Activated naive CD4-positive, alpha-beta T cell treated with Interleukin-2 at 50 U/mL for 16 hours (primary cell): ENCODE data around the gene DUSP18.
"Not testable (repeated sequence)": the region's sequence is repeated elsewhere in the genome, so short reads cannot be mapped to it uniquely, and the experiment has no call there.

ENCODE experiments used
- DNase-seq: peaks from one replicate; pipeline ENCODE4 v3.0.0-alpha.2; 2020

DUSP18 gene

GRCh38 chr22:30676565-30676964 is 8.9 kb upstream of the DUSP18 start:
- not testable (repeated sequence) for DNase-seq

GRCh38 chr22:30675436-30675835 is 7.8 kb upstream of the DUSP18 start:
- no peak for DNase-seq

DNA sequence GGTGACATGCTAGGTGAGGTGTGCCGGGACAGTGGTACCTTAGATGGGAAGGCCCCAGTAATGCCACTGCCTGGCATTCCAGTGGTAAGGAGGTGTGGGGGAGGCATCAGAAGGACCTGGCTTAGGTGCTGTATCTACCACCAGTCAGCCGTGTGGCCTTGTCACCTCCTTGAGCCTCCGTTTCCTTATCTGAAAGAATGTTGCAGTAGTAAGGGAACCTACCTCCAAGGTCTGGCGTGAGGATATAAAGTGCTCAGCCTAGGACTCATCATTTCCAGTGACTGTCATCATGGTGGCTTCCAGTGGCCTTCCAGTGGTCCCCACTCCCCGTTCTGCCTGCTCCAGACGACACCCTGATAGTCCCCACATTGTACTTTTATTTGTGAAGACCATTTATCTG is 6.8 kb upstream of the DUSP18 start:
- DNase-seq, result no peak

DNA sequence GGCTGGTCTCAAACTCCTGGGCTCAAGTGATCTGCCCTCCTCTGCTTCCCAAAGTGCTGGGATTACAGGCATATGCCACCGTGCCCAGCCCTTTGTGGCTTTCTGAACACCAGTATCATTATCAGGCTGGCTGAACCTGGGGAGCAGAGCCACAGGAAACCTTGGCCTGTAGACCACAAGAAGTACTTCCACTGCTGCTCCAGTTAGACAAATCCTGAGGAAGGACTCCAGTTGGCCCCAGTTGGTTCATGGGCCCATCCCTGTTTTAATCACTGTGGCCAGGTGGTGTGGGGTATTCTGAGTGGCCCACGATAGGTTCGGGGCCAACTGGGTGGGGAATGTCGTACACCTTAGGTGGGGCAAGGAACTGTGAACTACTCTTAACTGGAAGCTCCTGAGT is 5.5 kb upstream of the DUSP18 start:
- DNase-seq, result no peak

GRCh38 chr22:30671071-30671470 is 3.4 kb upstream of the DUSP18 start:
- no peak for DNase-seq

DNA sequence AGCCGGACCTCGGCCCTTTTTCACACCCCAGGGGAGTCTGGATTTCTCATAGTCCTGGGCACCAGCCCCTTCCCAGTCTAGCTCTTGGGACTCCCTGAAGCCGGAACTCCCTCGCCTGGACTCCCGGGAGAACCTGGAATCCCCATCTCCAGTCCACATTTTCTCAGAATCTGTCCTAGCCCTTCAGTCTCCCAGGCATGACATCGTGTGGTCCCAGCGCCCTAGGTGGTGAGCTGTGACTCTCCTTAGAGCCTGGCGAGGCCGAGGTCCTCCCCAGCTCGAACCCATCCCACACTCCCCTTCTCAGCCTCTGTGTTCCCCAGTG is 673 bp upstream of the DUSP18 start:
- no peak for DNase-seq

- no peak for DNase-seq
Observed at GRCh38 chr22:30667107-30667493, 575 bp downstream of the DUSP18 start.

DNA sequence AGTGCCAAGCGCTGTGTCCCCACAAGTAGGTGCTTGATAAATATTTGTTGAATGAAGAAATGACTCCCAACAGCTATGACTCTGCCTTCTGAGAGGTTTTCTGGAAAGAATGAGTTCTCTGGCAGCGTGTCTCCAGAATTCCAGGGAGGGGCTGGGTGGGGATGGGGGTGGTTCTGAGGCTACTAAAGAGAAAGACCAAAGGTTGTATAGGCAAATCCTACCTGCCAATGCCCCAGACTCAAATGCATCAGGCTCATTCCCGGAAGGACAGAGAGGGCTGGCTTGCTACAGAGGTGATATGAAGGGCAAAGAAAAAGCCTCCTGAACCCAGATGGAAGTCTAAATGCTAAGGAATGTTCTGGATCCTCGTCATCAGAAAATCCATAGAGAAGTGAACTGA is 1.9 kb downstream of the DUSP18 start:
- no peak for DNase-seq

DNA sequence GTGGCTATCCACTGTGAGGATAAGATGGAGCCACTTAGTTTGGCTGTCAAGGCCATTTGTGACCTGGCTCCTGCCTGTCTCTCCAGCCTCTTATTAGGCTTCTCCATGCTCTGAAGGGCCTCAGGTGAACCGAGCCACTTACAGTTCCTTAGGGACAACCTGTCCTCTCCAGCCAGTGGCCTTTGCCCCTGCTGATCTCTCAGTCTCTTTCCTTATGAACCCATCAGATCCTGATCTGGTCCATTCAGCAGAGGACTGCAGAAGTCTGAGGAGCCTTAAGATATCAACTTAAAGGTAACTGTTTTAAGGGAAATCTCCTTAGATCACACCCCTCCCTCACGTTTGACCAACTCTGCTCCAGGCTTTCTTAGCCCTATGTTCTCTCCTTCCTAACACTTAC is 2.4 kb downstream of the DUSP18 start:
- no peak for DNase-seq

- DNase-seq, result no peak
Observed at GRCh38 chr22:30664798-30665197, 2.9 kb downstream of the DUSP18 start.

GRCh38 chr22:30662040-30662439 is 5.6 kb downstream of the DUSP18 start:
- DNase-seq, result no peak

DNA sequence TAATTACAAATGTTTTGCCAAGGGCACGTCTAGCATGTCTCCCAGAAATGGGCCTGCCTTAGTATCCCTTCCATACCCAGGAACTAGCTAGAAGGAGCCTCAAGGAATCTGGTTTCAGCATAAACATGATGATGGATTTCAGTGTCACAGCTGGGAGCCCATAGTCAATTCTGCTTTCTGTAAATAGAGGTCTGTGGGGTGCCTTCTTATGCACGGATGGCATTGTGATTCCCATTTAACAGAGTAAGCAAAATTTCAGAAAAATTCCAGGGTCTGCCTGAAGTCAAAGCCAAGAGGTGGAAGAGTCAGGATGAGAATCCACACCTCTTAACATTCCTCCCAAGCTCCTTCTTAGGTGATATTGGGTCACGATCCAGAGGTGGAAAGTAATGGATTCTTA is 12.1 kb downstream of the DUSP18 start:
- DNase-seq, result no peak

DNA sequence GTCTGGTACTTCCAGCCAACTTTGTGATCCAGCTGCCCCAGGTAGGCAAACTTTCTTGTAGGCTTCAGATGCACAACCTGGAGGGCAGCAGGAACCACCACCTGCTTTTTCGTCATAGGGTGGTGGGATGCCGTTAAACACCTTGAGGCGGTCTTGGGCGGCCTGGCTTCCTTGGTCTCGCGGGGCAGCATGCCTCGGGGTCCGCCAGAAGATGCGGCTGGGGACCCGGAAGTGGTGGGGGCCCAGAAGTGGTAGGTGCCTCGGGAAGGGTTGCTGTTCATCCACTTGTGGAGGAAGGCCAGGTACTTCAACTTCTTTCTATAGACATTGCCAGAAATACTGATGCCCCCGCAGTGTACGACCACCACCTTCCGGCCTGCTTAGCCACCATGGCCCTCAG is 13.3 kb downstream of the DUSP18 start:
- DNase-seq, result no peak

DNA sequence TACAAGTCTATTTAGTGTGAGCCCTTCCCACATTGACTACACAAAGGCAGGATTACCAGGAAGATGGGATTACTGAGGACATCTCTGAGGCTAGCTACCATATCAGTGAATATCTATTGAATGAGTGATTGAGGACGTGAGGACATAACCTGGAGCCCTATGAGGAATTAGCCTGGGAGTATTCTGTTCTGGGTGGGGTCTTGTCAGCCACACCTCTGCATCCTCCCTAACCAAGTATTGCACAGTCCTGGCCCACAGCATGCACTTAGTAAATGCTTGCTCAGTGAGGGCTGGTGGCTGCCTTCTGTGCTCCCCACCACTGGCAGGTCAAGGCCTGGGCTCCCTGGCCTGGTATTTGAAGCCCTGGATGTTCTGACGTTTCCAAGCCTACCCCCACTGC is 14.8 kb downstream of the DUSP18 start:
- DNase-seq, result no peak

- no peak for DNase-seq
Observed at GRCh38 chr22:30650508-30651116, 17.1 kb downstream of the DUSP18 start.

- DNase-seq, result peak; percentile 90
Observed at GRCh38 chr22:30649430-30650007, 18.2 kb downstream of the DUSP18 start.

- no peak for DNase-seq
Observed at GRCh38 chr22:30648825-30649224, 18.9 kb downstream of the DUSP18 start.

DNA sequence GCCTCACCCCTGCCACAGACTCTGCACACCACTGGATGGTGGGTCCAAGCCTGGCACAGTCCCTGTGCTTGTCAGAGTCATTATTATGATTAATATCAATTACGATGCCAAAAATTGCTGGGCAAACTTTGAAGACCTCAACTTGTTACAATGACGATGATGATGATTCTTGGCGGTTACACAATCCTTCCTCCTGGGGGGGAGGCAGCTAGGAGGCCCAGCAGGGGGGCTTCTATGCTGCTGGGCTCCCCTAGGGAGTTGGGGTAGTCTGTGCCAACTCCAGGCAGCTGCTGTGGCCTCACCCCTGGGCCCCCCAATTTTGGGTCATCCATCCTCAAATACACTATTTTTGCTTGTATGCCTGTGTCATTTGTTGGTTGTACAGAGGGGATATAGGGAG is 20.1 kb downstream of the DUSP18 start:
- DNase-seq, result no peak

- DNase-seq, result no peak
Observed at GRCh38 chr22:30646518-30647160, 21.0 kb downstream of the DUSP18 start.

GRCh38 chr22:30643055-30643875 is 24.4 kb downstream of the DUSP18 start:
- DNase-seq, result no peak

- DNase-seq, result no peak
Observed at GRCh38 chr22:30640839-30641430, 26.7 kb downstream of the DUSP18 start.

DNA sequence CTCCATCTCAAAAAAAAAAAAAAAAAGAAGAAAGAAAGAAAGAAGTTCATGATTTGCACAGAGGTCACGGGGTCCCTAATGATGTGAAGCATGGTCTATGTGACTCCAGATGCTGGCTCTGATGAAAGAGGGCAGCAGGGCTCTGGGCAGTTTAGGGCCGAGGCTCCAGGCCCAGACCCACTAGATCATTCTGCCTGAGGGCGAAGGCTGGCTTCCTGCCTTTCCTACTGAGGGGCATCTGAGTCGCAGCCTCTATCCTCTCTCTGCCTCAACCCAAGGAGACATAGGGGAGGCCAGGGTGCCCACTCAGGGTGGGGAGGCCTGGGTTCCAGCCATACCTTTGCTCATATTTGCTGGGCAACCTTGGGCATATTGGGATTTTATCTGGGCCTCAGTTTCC is 27.3 kb downstream of the DUSP18 start:
- no peak for DNase-seq

DNA sequence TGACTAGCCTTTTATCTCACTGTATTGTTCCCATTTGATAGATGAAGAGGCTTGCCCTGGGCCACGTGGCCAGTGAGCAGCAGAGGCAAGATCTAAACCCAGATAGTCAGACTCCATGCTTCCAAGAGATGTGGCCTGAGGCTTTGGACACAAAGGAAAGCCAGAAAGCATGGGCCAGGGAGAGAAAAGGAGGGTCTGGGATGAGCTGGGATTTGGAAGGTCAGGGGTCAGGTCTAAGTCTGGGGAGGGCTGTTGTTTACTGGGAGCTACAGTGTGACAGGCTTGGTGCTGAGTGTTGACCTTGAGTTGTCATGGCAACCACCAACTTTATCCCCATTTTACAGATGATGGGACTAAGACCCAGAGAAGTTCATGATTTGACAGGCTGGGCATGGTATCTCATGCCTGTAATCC is 30.0 kb downstream of the DUSP18 start:
- no peak for DNase-seq
